ENCODE results near the gene HBE1. TPM values are rescaled to one million over a fixed set of nuclear protein-coding genes. Genes with fewer than 3 reads are reported as not detected.

The HBE1 gene
- polyA plus RNA-seq, 1 of the 3 experiments (the other 2 are of a cell fraction) = 2.4 TPM

GRCh38 chr11:5251746-5252145, 18.0 kb downstream of the HBE1 start:
- ChIA-PET POLR2A (no interaction called here), CTCF (no interaction called here)
- Histone ChIP-seq H2AFZ (ENCODE audit: low read depth) (no peak overlapping the region), H3K27ac (ENCODE audit: low read depth in 2 of 2, low read length in 1 of 2) (no peak overlapping the region), H3K4me3 (ENCODE audit: low read depth in 2 of 2, low read length in 1 of 2) (no peak overlapping the region), H3K9ac (no peak overlapping the region), H3K4me2 (no peak overlapping the region), H3K9me2 (no peaks in the 10 kb centered on the region), H3F3A (replicated peaks; ENCODE audit: insufficient read depth) (no peaks in the 10 kb centered on the region), H3K4me1 (ENCODE audit: control insufficient read depth in 1 of 2, insufficient read depth in 2 of 2, low read depth in 1 of 2, low read length in 1 of 2) (no peaks in the 10 kb centered on the region), H4K20me1 (ENCODE audit: insufficient read depth) (no peaks in the 10 kb centered on the region), H3K79me2 (ENCODE audit: insufficient read depth) (no peaks in the 10 kb centered on the region), H3K36me3 (replicated peaks in 1 of 2; ENCODE audit: control insufficient read depth in 1 of 2, insufficient read depth in 2 of 2, low read length in 1 of 2) (no peaks in the 10 kb centered on the region), H3K27me3 (ENCODE audit: insufficient read depth) (no peaks in the 10 kb centered on the region; the same call in 1 of the 2 replicates), H3K9me3 (no peaks in the 10 kb centered on the region)
- DNase-seq = no peak
- 1% methylated on average over 2 of the region's 2 CpGs for WGBS (ENCODE audit: low lambda C conversion rate)
- TF ChIP-seq MAX (IDR thresholded peaks at IDR 0.05; ENCODE audit: low read depth) (no peak), USF1 (IDR thresholded peaks at IDR 0.05; ENCODE audit: borderline replicate concordance, low read depth) (no peak), NRF1 (IDR thresholded peaks at IDR 0.05; ENCODE audit: low read depth, low read length) (no peak), MXI1 (IDR thresholded peaks at IDR 0.05; ENCODE audit: low read depth, low read length) (no peak), GABPA (IDR thresholded peaks at IDR 0.05; ENCODE audit: low read depth) (no peak), NFIC (IDR thresholded peaks at IDR 0.05; ENCODE audit: borderline replicate concordance) (no peak), USF2 (IDR thresholded peaks at IDR 0.05; ENCODE audit: borderline replicate concordance, low read depth, low read length) (no peak), JUND (IDR thresholded peaks at IDR 0.05) (no peak), SMC3 (IDR thresholded peaks at IDR 0.05; ENCODE audit: low read depth, low read length) (no peak), REST (IDR thresholded peaks at IDR 0.05; ENCODE audit: low read depth, low read length) (no peak), POLR2AphosphoS5 (IDR thresholded peaks at IDR 0.05; ENCODE audit: low read depth, low read length) (no peak), FOSL2 (IDR thresholded peaks at IDR 0.05; ENCODE audit: borderline replicate concordance, low read depth) (no peak)

All from SK-N-SH (cell line).